Endothelial cell of umbilical vein (primary cell): ENCODE measurements around the gene ABI3. TPM values are rescaled to one million over a fixed set of nuclear protein-coding genes. Genes with fewer than 3 reads are reported as not detected.
A peak's percentile ranks its signal among the peaks of the same experiment; 100 is the strongest.

Experiments used
- BruUV-seq: library from RNA; stranded (reverse); fragments of 400-500 nt; replicated peaks from 2 replicates; lab custom pipeline; 2021; lab: Mats Ljungman, UMichigan
- CTCF ChIA-PET: fragments of 300-600, 350-600 bp; sonication (Branson Sonifier 250); formaldehyde crosslinking; loops from one replicate; lab custom pipeline; 2021; ENCODE audit warnings: antibody characterized with exemption, inconsistent platforms; lab: Charles Lee
- POLR2A ChIA-PET: fragments of 300-600, 350-600 bp; sonication (Branson Sonifier 250); formaldehyde crosslinking; loops from one replicate; lab custom pipeline; 2021; ENCODE audit warnings: antibody characterized with exemption, inconsistent platforms; lab: Charles Lee
- DNase-seq: peaks from one replicate; pipeline ENCODE4 v3.0.0-alpha.2; 2011; ENCODE audit warnings: low read depth, low spot score
- FAIRE-seq: peaks from 2 replicates; lab custom pipeline; 2011; peaks lifted over from hg19 to GRCh38; lab: Jason Lieb, UNC
- H2AFZ ChIP-seq: 2 replicates; pipeline ENCODE4 v1.6.0; 2012; ENCODE audit warnings: low read depth, low read length, control low read depth, inconsistent platforms
- H3K27ac ChIP-seq: 2 replicates; pipeline ENCODE4 v1.5.1; 2011; ENCODE audit warnings: low read depth, mild to moderate bottlenecking, control low read depth, low read length, moderate library complexity; ENCODE audit not compliant: insufficient read depth
- H3K27me3 ChIP-seq, 2 experiments: 2 replicates each; pipeline versions ENCODE4 v1.6.0 to v1.6.1; 2011; ENCODE audit warnings: low read length in 2 of 2, mixed read lengths in 1 of 2; ENCODE audit not compliant: control insufficient read depth in 2 of 2, insufficient read depth in 2 of 2
- H3K36me3 ChIP-seq, 2 experiments: 2 replicates in 1 of 2; 3 replicates in 1 of 2; pipeline ENCODE4 v1.5.1; 2011; ENCODE audit warnings: low read length in 2 of 2, mild to moderate bottlenecking in 1 of 2, moderate library complexity in 1 of 2; ENCODE audit not compliant: control insufficient read depth in 2 of 2, insufficient read depth in 2 of 2; ENCODE audit errors: extremely low read depth in 1 of 2
- H3K4me1 ChIP-seq: 3 replicates; pipeline ENCODE4 v1.5.1; 2011; ENCODE audit warnings: mild to moderate bottlenecking, low read length; ENCODE audit not compliant: control insufficient read depth, insufficient read depth; ENCODE audit errors: extremely low read depth
- H3K4me2 ChIP-seq: 2 replicates; pipeline ENCODE4 v1.6.1; 2011; ENCODE audit warnings: low read length, control low read depth, mixed read lengths; ENCODE audit not compliant: insufficient read depth
- H3K4me3 ChIP-seq, 3 experiments: fragments of 200-600 bp in 1 of 3; sonication (generic), shearing (Covaris generic) in 1 of 3; replicated peaks in 1 of 3; 2 replicates each; pipeline ENCODE4 v1.5.1; 2011 to 2016; ENCODE audit warnings: control low read depth in 3 of 3, low read length in 3 of 3, mild to moderate bottlenecking in 2 of 3, inconsistent platforms in 1 of 3, low read depth in 1 of 3, moderate library complexity in 1 of 3; ENCODE audit not compliant: insufficient read depth in 1 of 3
- H3K79me2 ChIP-seq: 2 replicates; pipeline ENCODE4 v1.6.0; 2012; ENCODE audit warnings: low read length, inconsistent platforms; ENCODE audit not compliant: control insufficient read depth, insufficient read depth
- H3K9ac ChIP-seq: replicated peaks from 2 replicates; pipeline ENCODE3; 2011; ENCODE audit warnings: low read length, control low read depth; ENCODE audit not compliant: insufficient read depth; ENCODE audit errors: extremely low read depth
- H3K9me1 ChIP-seq: replicated peaks from 3 replicates; pipeline ENCODE4 v1.6.0; 2011; ENCODE audit warnings: mild to moderate bottlenecking, low read length; ENCODE audit not compliant: control insufficient read depth, insufficient read depth; ENCODE audit errors: extremely low read depth
- H3K9me3 ChIP-seq: replicated peaks from 2 replicates; pipeline ENCODE4 v1.5.1; 2012; ENCODE audit warnings: low read length, inconsistent platforms; ENCODE audit not compliant: control insufficient read depth, insufficient read depth
- H4K20me1 ChIP-seq: replicated peaks from 2 replicates; pipeline ENCODE3; 2011; ENCODE audit warnings: mild to moderate bottlenecking, low read length; ENCODE audit not compliant: control insufficient read depth, insufficient read depth; ENCODE audit errors: extremely low read depth
- EZH2 ChIP-seq: IDR thresholded peaks from 2 replicates; pipeline ENCODE4 v1.6.1; 2012; ENCODE audit warnings: borderline replicate concordance, low read depth, mild to moderate bottlenecking, moderate library complexity, low read length, inconsistent platforms; ENCODE audit not compliant: severe bottlenecking
- FOS ChIP-seq: IDR thresholded peaks from 2 replicates; pipeline ENCODE4 v1.6.1; 2011; ENCODE audit warnings: mild to moderate bottlenecking, low read length, moderate library complexity, borderline replicate concordance; ENCODE audit not compliant: insufficient read depth
- GATA2 ChIP-seq: IDR thresholded peaks from 2 replicates; pipeline ENCODE4 v1.7.0; 2011; ENCODE audit warnings: low read depth, mild to moderate bottlenecking, moderate library complexity, mixed read lengths, low read length; ENCODE audit not compliant: insufficient read length, insufficient read depth
- JUN ChIP-seq: IDR thresholded peaks from 2 replicates; pipeline ENCODE4 v1.6.1; 2011; ENCODE audit warnings: borderline replicate concordance, low read depth; ENCODE audit not compliant: insufficient read length, insufficient read depth
- MYC ChIP-seq: IDR thresholded peaks from one replicate; pipeline ENCODE4 v1.6.1; 2011; ENCODE audit warnings: mild to moderate bottlenecking, low read depth, low read length
- POLR2A ChIP-seq: IDR thresholded peaks from 2 replicates; pipeline ENCODE4 v1.6.1; 2012; ENCODE audit warnings: low read depth, mild to moderate bottlenecking, control low read depth, low read length
- POLR2AphosphoS5 ChIP-seq: IDR thresholded peaks from 2 replicates; pipeline ENCODE4 v1.6.1; 2012; ENCODE audit warnings: low read depth, mild to moderate bottlenecking, control low read depth, low read length, moderate library complexity; ENCODE audit not compliant: insufficient read depth
- dilution Hi-C: fragments of 300-500 bp; cut with MboI; formaldehyde crosslinking; loops from one replicate; pipeline ENCODE4 v1.15.0; 2019; ENCODE audit warnings: low sequenced_read_pairs; ENCODE audit not compliant: extremely low pct_ligation_motif_present
- intact Hi-C: fragments of 100-400 bp; cut with micrococcal nuclease; formaldehyde crosslinking; loops from one replicate; pipeline ENCODE4 v1.10.0; 2022
- polyA plus RNA-seq, 4 experiments: library from polyadenylated mRNA; depleted of rRNA in 3 of 4; stranded (reverse) in 3 of 4; unstranded in 1 of 4; fragments of >200 nt; gene quantifications; 2 replicates each; pipeline versions ENCODE4 v1.2.1 to v1.2.3, GENCODE V29; 2011 to 2012; ENCODE audit warnings: missing spikeins in 1 of 4
- total RNA-seq: library from RNA; stranded (reverse); gene quantifications from 2 replicates; pipeline ENCODE4 v1.2.3, GENCODE V29; 2021
- TF ChIP-seq, protein P1 (sequence below): IDR thresholded peaks from 2 replicates; pipeline ENCODE4 v1.6.1; 2011; ENCODE audit not compliant: insufficient read depth, insufficient read length
- TF ChIP-seq, protein P2 (sequence below), 2 donors: IDR thresholded peaks; 1 replicate in 1 of 2; 2 replicates in 1 of 2; pipeline ENCODE4 v1.5.1; 2011; ENCODE audit warnings: low read length in 2 of 2, mild to moderate bottlenecking in 2 of 2, moderate library complexity in 2 of 2, control low read depth in 1 of 2, inconsistent platforms in 1 of 2, low read depth in 1 of 2; ENCODE audit not compliant: insufficient read depth in 1 of 2; ENCODE audit errors: extremely low read depth in 1 of 2

Gene ABI3
- total and polyA plus RNA-seq, 2 donors (not counting 3 experiments of a cell fraction or from before 2014, with no cell fraction given), result 35.2 to 35.5 TPM

DNA sequence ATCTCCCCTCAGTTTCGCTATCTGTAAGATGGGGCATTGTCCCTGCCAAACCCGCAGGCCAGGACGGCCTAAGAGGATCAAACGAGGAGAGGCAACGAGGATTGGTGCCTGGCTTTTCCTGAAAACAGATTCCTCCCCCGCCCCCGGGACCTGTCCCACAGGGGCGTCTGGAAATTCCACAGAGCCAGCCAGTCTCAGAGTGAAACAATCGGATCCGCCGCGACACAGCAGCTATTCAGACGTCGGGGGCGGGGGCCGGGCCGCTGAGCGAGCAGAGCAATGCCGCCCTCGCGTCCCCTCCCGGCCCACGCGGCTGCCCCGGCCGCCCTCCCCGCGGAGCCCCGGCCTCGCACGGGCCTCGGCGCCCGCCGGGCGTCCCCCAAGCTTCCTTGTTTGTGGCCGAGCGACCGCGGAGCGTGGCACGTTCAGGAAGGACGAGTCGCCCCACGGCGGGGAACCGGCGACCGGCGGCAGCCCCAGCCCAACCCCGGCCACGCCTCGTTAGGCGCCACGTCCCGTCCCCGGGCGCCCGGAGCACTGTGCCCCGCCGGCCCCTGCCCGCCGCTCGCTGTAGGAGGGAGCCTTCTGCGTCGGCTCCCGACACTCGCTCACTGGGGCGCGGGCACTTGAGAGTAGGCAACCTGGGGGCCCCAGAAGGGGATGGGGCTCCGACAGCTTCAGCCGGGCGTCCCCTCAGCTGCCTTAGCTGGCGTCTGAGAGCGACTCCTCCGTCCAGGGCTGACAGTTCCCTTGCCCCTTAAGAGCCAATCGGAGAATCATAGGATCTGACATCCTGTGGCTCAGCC is 49.7 kb downstream of the ABI3 start:
- no peaks in the 10 kb centered on the region for H3K27me3 ChIP-seq
- TF ChIP-seq FOS (no peak), EZH2 (no peak), POLR2AphosphoS5 (peak; percentile 43), POLR2A (peak; percentile 76), GATA2 (no peak), MYC (no peak), JUN (no peak)
- TF ChIP-seq, protein P1, sequence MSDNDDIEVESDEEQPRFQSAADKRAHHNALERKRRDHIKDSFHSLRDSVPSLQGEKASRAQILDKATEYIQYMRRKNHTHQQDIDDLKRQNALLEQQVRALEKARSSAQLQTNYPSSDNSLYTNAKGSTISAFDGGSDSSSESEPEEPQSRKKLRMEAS, result no peak
- TF ChIP-seq, protein P2, sequence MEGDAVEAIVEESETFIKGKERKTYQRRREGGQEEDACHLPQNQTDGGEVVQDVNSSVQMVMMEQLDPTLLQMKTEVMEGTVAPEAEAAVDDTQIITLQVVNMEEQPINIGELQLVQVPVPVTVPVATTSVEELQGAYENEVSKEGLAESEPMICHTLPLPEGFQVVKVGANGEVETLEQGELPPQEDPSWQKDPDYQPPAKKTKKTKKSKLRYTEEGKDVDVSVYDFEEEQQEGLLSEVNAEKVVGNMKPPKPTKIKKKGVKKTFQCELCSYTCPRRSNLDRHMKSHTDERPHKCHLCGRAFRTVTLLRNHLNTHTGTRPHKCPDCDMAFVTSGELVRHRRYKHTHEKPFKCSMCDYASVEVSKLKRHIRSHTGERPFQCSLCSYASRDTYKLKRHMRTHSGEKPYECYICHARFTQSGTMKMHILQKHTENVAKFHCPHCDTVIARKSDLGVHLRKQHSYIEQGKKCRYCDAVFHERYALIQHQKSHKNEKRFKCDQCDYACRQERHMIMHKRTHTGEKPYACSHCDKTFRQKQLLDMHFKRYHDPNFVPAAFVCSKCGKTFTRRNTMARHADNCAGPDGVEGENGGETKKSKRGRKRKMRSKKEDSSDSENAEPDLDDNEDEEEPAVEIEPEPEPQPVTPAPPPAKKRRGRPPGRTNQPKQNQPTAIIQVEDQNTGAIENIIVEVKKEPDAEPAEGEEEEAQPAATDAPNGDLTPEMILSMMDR (IDR thresholded peaks at IDR 0.05; ENCODE audit: extremely low read depth in 1 of 2, insufficient read depth in 1 of 2, low read depth in 1 of 2, low read length in 2 of 2), result no peak
- peak overlapping the region; percentile 85 for H3K9ac ChIP-seq
- POLR2A ChIA-PET, result interaction anchor here (0.6 kb wide), 1 partner anchor 567 kb away, joined by 4 read pairs; no protein-coding TSS in a partner anchor
- peak overlapping the region; percentile 43 to 51 (median 51) for H3K4me3 ChIP-seq
- FAIRE-seq (peak; percentile 99), DNase-seq (peak; percentile 87)
- dilution Hi-C loops (no loop called here), intact Hi-C loops (loop anchor here (1.0 to 2.0 kb wide), 2 partner anchors 29 to 68 kb away; partner anchors contain the start of gene PHOSPHO1)
- peak overlapping the region; percentile 91 for H2AFZ ChIP-seq
- no peaks in the 10 kb centered on the region for H3K9me1 ChIP-seq
- H3K36me3 ChIP-seq, result no peaks in the 10 kb centered on the region
- H3K4me2 ChIP-seq, result peak overlapping the region; percentile 83
- H3K9me3 ChIP-seq, result no peaks in the 10 kb centered on the region
- H3K79me2 ChIP-seq, result no peaks in the 10 kb centered on the region
- TSS peak; percentile 72 for BruUV-seq
- H4K20me1 ChIP-seq, result no peaks in the 10 kb centered on the region
- peak overlapping the region; percentile 85 for H3K27ac ChIP-seq
- H3K4me1 ChIP-seq, result peaks cover 14% of the 10 kb centered on the region
- CTCF ChIA-PET, result interaction anchor here (0.9 to 2.2 kb wide), 9 partner anchors 12 to 80 kb away, joined by 3 to 12 read pairs (median 4); no protein-coding TSS in a partner anchor
